ENCODE results near the gene CEP104. TPM values are rescaled to one million over a fixed set of nuclear protein-coding genes. Genes with fewer than 3 reads are reported as not detected.

Gene CEP104
- total and polyA plus RNA-seq, 9 of the 15 experiments (the other 6 are each of a cell fraction or from before 2014, with no cell fraction given), result 11.2 to 63.4 (median 42.6) TPM

DNA sequence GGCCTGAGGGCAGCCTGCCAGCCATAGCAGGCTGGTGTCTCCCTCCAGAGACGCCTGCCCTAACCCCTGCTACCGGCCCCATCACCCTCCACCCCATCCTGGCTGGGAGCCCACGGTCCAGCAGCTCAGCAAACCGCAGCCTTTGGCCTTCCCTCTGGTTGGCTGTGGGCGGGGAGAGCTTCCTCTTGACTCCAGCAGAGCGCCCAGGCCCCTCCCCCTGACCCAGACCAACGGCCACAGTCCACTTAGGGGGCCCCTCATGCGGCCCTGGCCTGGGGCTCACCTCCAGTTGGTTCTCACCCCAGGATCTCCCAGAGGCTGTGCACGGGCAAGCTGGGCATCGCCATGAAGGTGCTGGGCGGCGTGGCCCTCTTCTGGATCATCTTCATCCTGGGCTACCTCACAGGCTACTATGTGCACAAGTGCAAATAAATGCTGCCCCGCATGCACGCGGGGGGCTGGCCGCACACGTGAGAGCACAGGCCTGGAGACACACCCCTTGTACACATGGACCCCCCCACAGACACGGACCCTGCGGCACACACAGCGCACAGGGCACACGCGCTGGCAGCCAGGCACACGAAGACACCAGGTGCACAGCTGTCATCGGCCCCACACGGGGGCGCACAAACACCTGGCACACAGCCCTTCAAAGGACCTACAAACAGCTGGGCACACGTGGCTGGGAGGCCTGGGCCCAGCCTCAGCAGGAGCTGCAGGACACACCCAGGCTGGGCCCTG, 81.4 kb downstream of the CEP104 start (continued):
- TF ChIP-seq, protein P1, sequence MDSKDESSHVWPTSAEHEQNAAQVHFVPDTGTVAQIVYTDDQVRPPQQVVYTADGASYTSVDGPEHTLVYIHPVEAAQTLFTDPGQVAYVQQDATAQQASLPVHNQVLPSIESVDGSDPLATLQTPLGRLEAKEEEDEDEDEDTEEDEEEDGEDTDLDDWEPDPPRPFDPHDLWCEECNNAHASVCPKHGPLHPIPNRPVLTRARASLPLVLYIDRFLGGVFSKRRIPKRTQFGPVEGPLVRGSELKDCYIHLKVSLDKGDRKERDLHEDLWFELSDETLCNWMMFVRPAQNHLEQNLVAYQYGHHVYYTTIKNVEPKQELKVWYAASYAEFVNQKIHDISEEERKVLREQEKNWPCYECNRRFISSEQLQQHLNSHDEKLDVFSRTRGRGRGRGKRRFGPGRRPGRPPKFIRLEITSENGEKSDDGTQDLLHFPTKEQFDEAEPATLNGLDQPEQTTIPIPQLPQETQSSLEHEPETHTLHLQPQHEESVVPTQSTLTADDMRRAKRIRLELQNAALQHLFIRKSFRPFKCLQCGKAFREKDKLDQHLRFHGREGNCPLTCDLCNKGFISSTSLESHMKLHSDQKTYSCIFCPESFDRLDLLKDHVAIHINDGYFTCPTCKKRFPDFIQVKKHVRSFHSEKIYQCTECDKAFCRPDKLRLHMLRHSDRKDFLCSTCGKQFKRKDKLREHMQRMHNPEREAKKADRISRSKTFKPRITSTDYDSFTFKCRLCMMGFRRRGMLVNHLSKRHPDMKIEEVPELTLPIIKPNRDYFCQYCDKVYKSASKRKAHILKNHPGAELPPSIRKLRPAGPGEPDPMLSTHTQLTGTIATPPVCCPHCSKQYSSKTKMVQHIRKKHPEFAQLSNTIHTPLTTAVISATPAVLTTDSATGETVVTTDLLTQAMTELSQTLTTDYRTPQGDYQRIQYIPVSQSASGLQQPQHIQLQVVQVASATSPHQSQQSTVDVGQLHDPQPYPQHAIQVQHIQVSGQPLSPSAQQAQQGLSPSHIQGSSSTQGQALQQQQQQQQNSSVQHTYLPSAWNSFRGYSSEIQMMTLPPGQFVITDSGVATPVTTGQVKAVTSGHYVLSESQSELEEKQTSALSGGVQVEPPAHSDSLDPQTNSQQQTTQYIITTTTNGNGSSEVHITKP (IDR thresholded peaks at IDR 0.05; ENCODE audit: partially characterized antibody), result peak; percentile 78
- TF ChIP-seq, protein P2, sequence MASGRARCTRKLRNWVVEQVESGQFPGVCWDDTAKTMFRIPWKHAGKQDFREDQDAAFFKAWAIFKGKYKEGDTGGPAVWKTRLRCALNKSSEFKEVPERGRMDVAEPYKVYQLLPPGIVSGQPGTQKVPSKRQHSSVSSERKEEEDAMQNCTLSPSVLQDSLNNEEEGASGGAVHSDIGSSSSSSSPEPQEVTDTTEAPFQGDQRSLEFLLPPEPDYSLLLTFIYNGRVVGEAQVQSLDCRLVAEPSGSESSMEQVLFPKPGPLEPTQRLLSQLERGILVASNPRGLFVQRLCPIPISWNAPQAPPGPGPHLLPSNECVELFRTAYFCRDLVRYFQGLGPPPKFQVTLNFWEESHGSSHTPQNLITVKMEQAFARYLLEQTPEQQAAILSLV (tag; IDR thresholded peaks at IDR 0.05), result peak; percentile 45; the same call in 1 of the 2 replicates
- no peak for TF ChIP-seq POLR3G (IDR thresholded peaks at IDR 0.05; ENCODE audit: extremely low read depth, insufficient read length, insufficient replicate concordance)
- TF ChIP-seq ETV1 (tag; conservative IDR thresholded peaks at IDR 0.05; ENCODE audit: low read depth), result no peak
- TF ChIP-seq CC2D1A (IDR thresholded peaks at IDR 0.05), result no peak
- TF ChIP-seq, protein P3, sequence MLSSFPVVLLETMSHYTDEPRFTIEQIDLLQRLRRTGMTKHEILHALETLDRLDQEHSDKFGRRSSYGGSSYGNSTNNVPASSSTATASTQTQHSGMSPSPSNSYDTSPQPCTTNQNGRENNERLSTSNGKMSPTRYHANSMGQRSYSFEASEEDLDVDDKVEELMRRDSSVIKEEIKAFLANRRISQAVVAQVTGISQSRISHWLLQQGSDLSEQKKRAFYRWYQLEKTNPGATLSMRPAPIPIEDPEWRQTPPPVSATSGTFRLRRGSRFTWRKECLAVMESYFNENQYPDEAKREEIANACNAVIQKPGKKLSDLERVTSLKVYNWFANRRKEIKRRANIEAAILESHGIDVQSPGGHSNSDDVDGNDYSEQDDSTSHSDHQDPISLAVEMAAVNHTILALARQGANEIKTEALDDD (IDR thresholded peaks at IDR 0.05), result no peak
- TF ChIP-seq SMARCB1 (IDR thresholded peaks at IDR 0.05; ENCODE audit: insufficient read length, low read depth), result no peak
- no peak for TF ChIP-seq ZNF551 (CRISPR knock-in tag; IDR thresholded peaks at IDR 0.05)
- TF ChIP-seq CBX2 (IDR thresholded peaks at IDR 0.05; ENCODE audit: insufficient read depth, low read length, poor library complexity, severe bottlenecking), result no peak
- no peak for TF ChIP-seq ZNF140 (CRISPR knock-in tag; IDR thresholded peaks at IDR 0.05)
- TF ChIP-seq EGR1 (conservative IDR thresholded peaks at IDR 0.05), result peak; percentile 35; the same call in 1 of the 2 replicates
- TF ChIP-seq ZFP30 (CRISPR knock-in tag; IDR thresholded peaks at IDR 0.05; ENCODE audit: borderline replicate concordance), result no peak
- TF ChIP-seq CLOCK (CRISPR knock-in tag; IDR thresholded peaks at IDR 0.05; ENCODE audit: borderline replicate concordance), result no peak
- TF ChIP-seq CBFA2T3 (IDR thresholded peaks at IDR 0.05), result peak; percentile 74
- no peak for TF ChIP-seq ASH1L (IDR thresholded peaks at IDR 0.05; ENCODE audit: borderline replicate concordance, low read depth, partially characterized antibody)
- no peak for TF ChIP-seq HNRNPLL (IDR thresholded peaks at IDR 0.05; ENCODE audit: low read depth, low read length, poor library complexity, severe bottlenecking)
- TF ChIP-seq, protein P4, sequence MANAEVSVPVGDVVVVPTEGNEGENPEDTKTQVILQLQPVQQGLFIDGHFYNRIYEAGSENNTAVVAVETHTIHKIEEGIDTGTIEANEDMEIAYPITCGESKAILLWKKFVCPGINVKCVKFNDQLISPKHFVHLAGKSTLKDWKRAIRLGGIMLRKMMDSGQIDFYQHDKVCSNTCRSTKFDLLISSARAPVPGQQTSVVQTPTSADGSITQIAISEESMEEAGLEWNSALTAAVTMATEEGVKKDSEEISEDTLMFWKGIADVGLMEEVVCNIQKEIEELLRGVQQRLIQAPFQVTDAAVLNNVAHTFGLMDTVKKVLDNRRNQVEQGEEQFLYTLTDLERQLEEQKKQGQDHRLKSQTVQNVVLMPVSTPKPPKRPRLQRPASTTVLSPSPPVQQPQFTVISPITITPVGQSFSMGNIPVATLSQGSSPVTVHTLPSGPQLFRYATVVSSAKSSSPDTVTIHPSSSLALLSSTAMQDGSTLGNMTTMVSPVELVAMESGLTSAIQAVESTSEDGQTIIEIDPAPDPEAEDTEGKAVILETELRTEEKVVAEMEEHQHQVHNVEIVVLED (CRISPR knock-in tag; IDR thresholded peaks at IDR 0.05), result no peak
